Adrenal gland (tissue), 5 donors: ENCODE results near the gene CPB2.

Experiments
- POLR2A ChIP-seq, 2 donors: fragments of 450-650 bp; IDR thresholded peaks; one replicate each; pipeline ENCODE4 v1.6.1; 2017; ENCODE audit warnings: antibody characterized with exemption in 2 of 2, mild to moderate bottlenecking in 2 of 2, moderate library complexity in 1 of 2
- TF ChIP-seq, protein P1 (sequence below), 6 experiments: fragments of 450-650 bp in 4 of 6; fragments of 200-600 bp in 2 of 6; sonication (generic) in 1 of 6; IDR thresholded peaks; 1 replicate in 5 of 6; 2 replicates in 1 of 6; pipeline versions ENCODE4 v1.5.1 to v1.8.0; 2016 to 2021; ENCODE audit warnings: antibody characterized with exemption in 6 of 6, mild to moderate bottlenecking in 2 of 6, moderate library complexity in 1 of 6
- donor health status: DM: no; HTN: no; CAD: no.

GRCh38 chr13:46143184-46143701, 38.4 kb upstream of the CPB2 start:
- TF ChIP-seq, protein P1, sequence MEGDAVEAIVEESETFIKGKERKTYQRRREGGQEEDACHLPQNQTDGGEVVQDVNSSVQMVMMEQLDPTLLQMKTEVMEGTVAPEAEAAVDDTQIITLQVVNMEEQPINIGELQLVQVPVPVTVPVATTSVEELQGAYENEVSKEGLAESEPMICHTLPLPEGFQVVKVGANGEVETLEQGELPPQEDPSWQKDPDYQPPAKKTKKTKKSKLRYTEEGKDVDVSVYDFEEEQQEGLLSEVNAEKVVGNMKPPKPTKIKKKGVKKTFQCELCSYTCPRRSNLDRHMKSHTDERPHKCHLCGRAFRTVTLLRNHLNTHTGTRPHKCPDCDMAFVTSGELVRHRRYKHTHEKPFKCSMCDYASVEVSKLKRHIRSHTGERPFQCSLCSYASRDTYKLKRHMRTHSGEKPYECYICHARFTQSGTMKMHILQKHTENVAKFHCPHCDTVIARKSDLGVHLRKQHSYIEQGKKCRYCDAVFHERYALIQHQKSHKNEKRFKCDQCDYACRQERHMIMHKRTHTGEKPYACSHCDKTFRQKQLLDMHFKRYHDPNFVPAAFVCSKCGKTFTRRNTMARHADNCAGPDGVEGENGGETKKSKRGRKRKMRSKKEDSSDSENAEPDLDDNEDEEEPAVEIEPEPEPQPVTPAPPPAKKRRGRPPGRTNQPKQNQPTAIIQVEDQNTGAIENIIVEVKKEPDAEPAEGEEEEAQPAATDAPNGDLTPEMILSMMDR (IDR thresholded peaks at IDR 0.05) = no peak
- TF ChIP-seq POLR2A (IDR thresholded peaks at IDR 0.05) = no peak
